Measurements from ENCODE around the gene AUH.
A peak's percentile ranks its signal among the peaks of the same experiment; 100 is the strongest.

The AUH gene

GRCh38 chr9:91185193-91185886, 176.4 kb downstream of the AUH start:
- no peak for DNase-seq

- DNase-seq = no peak
These were observed 179.1 kb downstream of the AUH start for GRCh38 chr9:91182429-91183225.

- DNase-seq = no peak
These were observed 180.2 kb downstream of the AUH start for GRCh38 chr9:91181541-91181940.

- DNase-seq = no peak
These were observed 180.8 kb downstream of the AUH start for GRCh38 chr9:91180930-91181268.

- no peak for DNase-seq
These were observed 181.3 kb downstream of the AUH start for GRCh38 chr9:91180240-91180929.

GRCh38 chr9:91179237-91180138, 182.2 kb downstream of the AUH start:
- peak; percentile 81 for DNase-seq

- DNase-seq = no peak
These were observed 183.2 kb downstream of the AUH start for GRCh38 chr9:91178281-91179236.

- DNase-seq = peak; percentile 60
These were observed 183.9 kb downstream of the AUH start for GRCh38 chr9:91177661-91178280.

- DNase-seq = no peak
These were observed 184.6 kb downstream of the AUH start for GRCh38 chr9:91177081-91177480.

GRCh38 chr9:91176426-91176825, 185.3 kb downstream of the AUH start:
- no peak for DNase-seq

GRCh38 chr9:91174772-91175171, 186.9 kb downstream of the AUH start:
- DNase-seq = no peak

GRCh38 chr9:91172329-91172728, 189.4 kb downstream of the AUH start:
- no peak for DNase-seq

GRCh38 chr9:91170951-91171350, 190.8 kb downstream of the AUH start:
- no peak for DNase-seq

- peak; percentile 66 for DNase-seq
These were observed 194.8 kb downstream of the AUH start for GRCh38 chr9:91166796-91167366.

GRCh38 chr9:91164724-91165520, 196.8 kb downstream of the AUH start:
- peak; percentile 95 for DNase-seq

Data from fibroblast of upper back skin (primary cell).